Cardiac fibroblast (primary cell): ENCODE data around the gene PHLDA3.

ENCODE experiments used
- DNase-seq, 2 donors: peaks; one replicate each; pipeline versions ENCODE4 v3.0.0 to v3.0.0-alpha.2; 2010; ENCODE audit warnings: low read depth in 2 of 2
- H3K4me3 ChIP-seq, 2 donors: replicated peaks in 1 of 2; 1 replicate in 1 of 2; 2 replicates in 1 of 2; pipeline ENCODE4 v1.5.1; 2011; ENCODE audit warnings: low read depth in 2 of 2, low read length in 2 of 2, mild to moderate bottlenecking in 2 of 2, moderate library complexity in 1 of 2
- TF ChIP-seq, protein P1 (sequence below): IDR thresholded peaks from one replicate; pipeline ENCODE4 v1.5.1; 2011; ENCODE audit warnings: low read depth, mild to moderate bottlenecking, low read length, inconsistent platforms

Gene PHLDA3

GRCh38 chr1:201459052-201459451 is 9.9 kb downstream of the PHLDA3 start:
- H3K4me3 ChIP-seq = no peak overlapping the region
- TF ChIP-seq, protein P1, sequence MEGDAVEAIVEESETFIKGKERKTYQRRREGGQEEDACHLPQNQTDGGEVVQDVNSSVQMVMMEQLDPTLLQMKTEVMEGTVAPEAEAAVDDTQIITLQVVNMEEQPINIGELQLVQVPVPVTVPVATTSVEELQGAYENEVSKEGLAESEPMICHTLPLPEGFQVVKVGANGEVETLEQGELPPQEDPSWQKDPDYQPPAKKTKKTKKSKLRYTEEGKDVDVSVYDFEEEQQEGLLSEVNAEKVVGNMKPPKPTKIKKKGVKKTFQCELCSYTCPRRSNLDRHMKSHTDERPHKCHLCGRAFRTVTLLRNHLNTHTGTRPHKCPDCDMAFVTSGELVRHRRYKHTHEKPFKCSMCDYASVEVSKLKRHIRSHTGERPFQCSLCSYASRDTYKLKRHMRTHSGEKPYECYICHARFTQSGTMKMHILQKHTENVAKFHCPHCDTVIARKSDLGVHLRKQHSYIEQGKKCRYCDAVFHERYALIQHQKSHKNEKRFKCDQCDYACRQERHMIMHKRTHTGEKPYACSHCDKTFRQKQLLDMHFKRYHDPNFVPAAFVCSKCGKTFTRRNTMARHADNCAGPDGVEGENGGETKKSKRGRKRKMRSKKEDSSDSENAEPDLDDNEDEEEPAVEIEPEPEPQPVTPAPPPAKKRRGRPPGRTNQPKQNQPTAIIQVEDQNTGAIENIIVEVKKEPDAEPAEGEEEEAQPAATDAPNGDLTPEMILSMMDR = no peak
- no peak for DNase-seq

DNA sequence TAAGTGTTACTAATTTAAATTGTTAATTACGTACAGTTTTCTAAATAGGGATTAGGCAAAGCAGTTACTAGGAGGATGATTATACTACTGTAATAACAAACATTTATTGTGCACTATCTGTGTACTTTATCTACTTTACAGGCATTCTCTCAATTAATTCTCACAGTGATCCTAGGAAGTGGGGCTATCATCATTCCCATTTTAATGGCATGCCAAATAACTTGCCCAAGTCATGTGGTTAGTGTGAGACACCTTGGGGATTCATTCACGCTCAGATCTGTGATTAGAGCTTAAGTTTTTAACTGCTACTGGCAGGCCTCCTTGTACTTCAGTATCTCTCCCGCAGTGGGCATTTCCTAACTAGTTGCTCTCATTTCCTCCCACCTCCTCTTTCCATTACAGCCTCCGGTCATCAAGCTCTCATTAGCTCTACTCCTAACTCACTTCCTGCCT is 11.5 kb downstream of the PHLDA3 start:
- TF ChIP-seq, protein P1 = no peak
- H3K4me3 ChIP-seq = no peak overlapping the region
- DNase-seq = peak; percentile 34 to 61

- no peak overlapping the region for H3K4me3 ChIP-seq
- peak; percentile 96 to 99 for DNase-seq
- TF ChIP-seq, protein P1 = no peak
Observed at GRCh38 chr1:201456499-201457309, 12.3 kb downstream of the PHLDA3 start.

- TF ChIP-seq, protein P1 = no peak
- no peak overlapping the region for H3K4me3 ChIP-seq
- no peak for DNase-seq
Observed at GRCh38 chr1:201455098-201455497, 13.9 kb downstream of the PHLDA3 start.

DNA sequence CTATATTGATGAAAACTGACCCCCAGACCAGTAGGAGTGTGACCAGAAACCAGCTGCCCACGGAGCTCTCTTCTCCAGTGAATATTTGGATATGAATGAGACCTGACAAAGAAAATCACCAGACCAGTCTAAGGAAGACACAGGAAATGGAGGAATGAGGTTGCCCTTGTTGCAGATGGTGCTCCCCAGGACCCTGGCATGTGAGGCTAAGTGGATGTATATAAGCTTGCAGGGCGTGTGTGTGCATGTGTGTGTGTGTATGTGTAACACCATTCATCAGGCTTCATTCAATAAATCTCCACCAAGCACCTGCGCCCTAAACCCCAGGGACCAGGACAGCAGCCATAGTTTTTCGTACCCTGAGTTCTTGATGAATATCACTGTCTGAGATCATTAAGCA is 14.4 kb downstream of the PHLDA3 start:
- TF ChIP-seq, protein P1 = no peak
- DNase-seq = no peak
- no peak overlapping the region for H3K4me3 ChIP-seq

DNA sequence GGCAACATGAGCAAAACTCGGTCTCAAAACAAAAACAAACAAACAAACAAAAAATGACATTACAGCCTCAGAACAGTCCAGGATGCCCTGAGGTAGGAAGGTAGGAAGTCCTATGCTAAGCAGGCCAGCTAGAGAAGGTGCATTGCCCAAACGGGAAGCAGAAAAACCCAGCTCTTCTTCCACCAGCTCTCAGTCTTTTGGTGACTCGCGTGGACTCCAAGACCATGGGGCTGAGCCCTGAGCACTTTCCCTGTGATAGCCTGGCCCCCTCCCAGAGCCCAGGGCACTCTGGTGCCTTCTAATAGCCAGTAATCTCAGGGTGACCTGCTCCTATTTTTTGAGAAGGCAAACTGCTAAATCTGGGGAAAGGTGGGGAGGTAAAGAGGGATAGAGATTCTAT is 16.1 kb downstream of the PHLDA3 start:
- no peak overlapping the region for H3K4me3 ChIP-seq
- TF ChIP-seq, protein P1 = no peak
- no peak for DNase-seq
